Breast epithelium (tissue), 3 donors: ENCODE results near the gene AMER1.

Experiments
- CTCF ChIP-seq, 3 donors: fragments of 450-650 bp; IDR thresholded peaks; one replicate each; pipeline ENCODE4 v1.5.1; 2016 to 2017; ENCODE audit warnings: antibody characterized with exemption in 3 of 3, mild to moderate bottlenecking in 3 of 3, moderate library complexity in 3 of 3
- POLR2AphosphoS5 ChIP-seq, 3 donors: sonication (generic); formaldehyde crosslinking; IDR thresholded peaks; one replicate each; pipeline ENCODE4 v1.6.1; 2017; ENCODE audit warnings: antibody characterized with exemption in 3 of 3

GRCh38 chrX:64229154-64229553, 23.6 kb upstream of the AMER1 start:
- TF ChIP-seq POLR2AphosphoS5 (IDR thresholded peaks at IDR 0.05) = no peak
- no peak for TF ChIP-seq CTCF (IDR thresholded peaks at IDR 0.05)
